Stomach (tissue), 9 donors: ENCODE data around the gene CISD3. TPM values are rescaled to one million over a fixed set of nuclear protein-coding genes. Genes with fewer than 3 reads are reported as not detected.
A peak's percentile ranks its signal among the peaks of the same experiment; 100 is the strongest.

ENCODE experiments used
- DNase-seq, 2 donors: peaks; one replicate each; pipeline versions ENCODE4 v3.0.0 to v3.0.0-alpha.2; 2013 to 2019
- H3K27ac ChIP-seq, 5 donors: fragments of 200-600 bp in 4 of 5; sonication (generic) in 4 of 5; one replicate each; pipeline ENCODE4 v1.5.1; 2013 to 2019; ENCODE audit warnings: mild to moderate bottlenecking in 1 of 5, moderate library complexity in 1 of 5
- H3K27me3 ChIP-seq, 3 donors: fragments of 200-600 bp; sonication (generic); one replicate each; pipeline ENCODE4 v1.5.1; 2017 to 2019; ENCODE audit warnings: mixed run types in 1 of 3
- H3K36me3 ChIP-seq, 4 donors: fragments of 200-600 bp; sonication (generic); 1 replicate in 3 of 4; 2 replicates in 1 of 4; pipeline ENCODE4 v1.5.1; 2016 to 2019
- H3K4me1 ChIP-seq, 4 donors: fragments of 200-600 bp; sonication (generic); one replicate each; pipeline ENCODE4 v1.5.1; 2016 to 2019
- H3K4me3 ChIP-seq, 4 donors: fragments of 200-600 bp; sonication (generic) in 3 of 4; one replicate each; pipeline ENCODE4 v1.5.1; 2016 to 2019; ENCODE audit warnings: mild to moderate bottlenecking in 1 of 4
- H3K9me3 ChIP-seq, 4 donors: fragments of 200-600 bp; sonication (generic); one replicate each; pipeline ENCODE4 v1.5.1; 2016 to 2019
- EP300 ChIP-seq: sonication (generic); formaldehyde crosslinking; IDR thresholded peaks from one replicate; pipeline ENCODE4 v1.6.1; 2017; ENCODE audit warnings: antibody characterized with exemption
- POLR2A ChIP-seq, 4 donors: fragments of 450-650 bp; IDR thresholded peaks; one replicate each; pipeline ENCODE4 v1.6.1; 2016; ENCODE audit warnings: antibody characterized with exemption in 4 of 4, control low read depth in 2 of 4, mild to moderate bottlenecking in 1 of 4, moderate library complexity in 1 of 4
- POLR2AphosphoS5 ChIP-seq, 3 donors: sonication (generic); formaldehyde crosslinking; IDR thresholded peaks; one replicate each; pipeline ENCODE4 v1.6.1; 2016; ENCODE audit warnings: antibody characterized with exemption in 3 of 3
- WGBS, 5 donors: extraction: QIAGEN DNeasy Blood & Tissue Kit in 3 of 5; methylation state at CpG; one replicate each; pipeline versions ENCODE4 v1.1.5 to v1.1.7; 2013 to 2018; 5-methylcytosine and 5-hydroxymethylcytosine counted together
- intact Hi-C: fragments of 100-400 bp; cut with DNase I; formaldehyde crosslinking; loops from one replicate; pipeline ENCODE4 v1.15.1; 2023; ENCODE audit warnings: low total_unique reads
- polyA plus RNA-seq, 3 donors: library from polyadenylated mRNA; stranded (reverse); fragments of 200-250 nt; gene quantifications; one replicate each; pipeline ENCODE4 v1.2.3, GENCODE V29; 2013
- total RNA-seq, 5 donors: library from RNA; depleted of rRNA; stranded (reverse); fragments of >200 nt; gene quantifications; one replicate each; pipeline versions ENCODE4 v1.1.0 to v1.2.3, GENCODE V29; 2014 to 2016
- TF ChIP-seq, protein P1 (sequence below), 7 experiments: fragments of 450-650 bp in 4 of 7; fragments of 200-600 bp in 3 of 7; sonication (generic) in 3 of 7; IDR thresholded peaks; one replicate each; pipeline ENCODE4 v1.5.1; 2016 to 2019; ENCODE audit warnings: antibody characterized with exemption in 7 of 7, control low read depth in 2 of 7, mild to moderate bottlenecking in 1 of 7
- donor health status: healthy with polysubstance abuse.
- donor health status: Bipolar disorder and iron deficiency.
- donor health status: healthy.

The CISD3 gene
- total and polyA plus RNA-seq, 8 donors = 4.0 to 79.9 (median 33.7) TPM

DNA sequence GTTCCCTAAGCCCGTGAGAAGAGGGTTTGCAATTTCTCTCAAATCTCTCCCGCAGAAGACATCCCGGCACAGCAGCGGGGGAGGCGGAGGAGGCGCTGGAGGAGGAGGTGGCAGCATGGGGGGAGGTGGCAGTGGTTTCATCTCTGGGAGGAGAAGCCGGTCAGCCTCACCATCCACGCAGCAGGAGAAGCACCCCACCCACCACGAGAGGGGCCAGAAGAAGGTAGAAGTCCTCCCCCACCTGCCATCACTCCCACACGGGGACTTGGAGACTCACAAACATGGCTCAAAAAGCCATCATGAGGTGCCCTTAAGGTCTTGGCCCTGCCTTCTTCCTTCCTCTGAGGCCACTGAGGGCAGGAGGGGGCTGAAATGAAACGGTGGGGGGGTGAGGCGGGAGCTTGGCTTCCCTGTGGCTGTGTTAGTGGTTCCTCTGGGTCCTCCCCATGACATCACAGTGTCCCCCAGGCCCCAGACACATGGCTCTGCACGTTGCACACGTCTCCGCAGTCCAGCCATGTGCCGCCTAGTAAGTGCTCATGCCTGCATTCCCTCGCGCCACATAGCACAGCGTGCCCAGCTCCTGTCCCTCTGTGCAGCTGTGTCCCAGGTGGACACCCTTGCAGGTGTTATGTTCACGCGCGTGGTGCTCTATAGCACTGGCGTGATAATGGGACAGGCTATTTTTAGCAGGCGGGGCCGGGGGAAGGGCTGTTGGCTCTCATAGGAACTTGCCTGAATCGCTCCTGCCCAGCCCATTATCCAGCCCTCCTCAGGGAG, 18.2 kb upstream of the CISD3 start:
- intact Hi-C loops = no loop called here
- DNase-seq = no peak
- peaks cover 67 to 99% (median 94%) of the 10 kb centered on the region in 4 donors for H3K36me3 ChIP-seq
- WGBS, 5 donors = 68 to 76% (median 74%) methylated on average over 19 to 26 of the region's 26 CpGs
- H3K4me1 ChIP-seq = peaks cover 0 to 58% (median 14%) of the 10 kb centered on the region in 4 donors
- no peak overlapping the region for H3K4me3 ChIP-seq
- no peaks in the 10 kb centered on the region for H3K27me3 ChIP-seq
- TF ChIP-seq POLR2A (IDR thresholded peaks at IDR 0.05) = no peak
- TF ChIP-seq, protein P1, sequence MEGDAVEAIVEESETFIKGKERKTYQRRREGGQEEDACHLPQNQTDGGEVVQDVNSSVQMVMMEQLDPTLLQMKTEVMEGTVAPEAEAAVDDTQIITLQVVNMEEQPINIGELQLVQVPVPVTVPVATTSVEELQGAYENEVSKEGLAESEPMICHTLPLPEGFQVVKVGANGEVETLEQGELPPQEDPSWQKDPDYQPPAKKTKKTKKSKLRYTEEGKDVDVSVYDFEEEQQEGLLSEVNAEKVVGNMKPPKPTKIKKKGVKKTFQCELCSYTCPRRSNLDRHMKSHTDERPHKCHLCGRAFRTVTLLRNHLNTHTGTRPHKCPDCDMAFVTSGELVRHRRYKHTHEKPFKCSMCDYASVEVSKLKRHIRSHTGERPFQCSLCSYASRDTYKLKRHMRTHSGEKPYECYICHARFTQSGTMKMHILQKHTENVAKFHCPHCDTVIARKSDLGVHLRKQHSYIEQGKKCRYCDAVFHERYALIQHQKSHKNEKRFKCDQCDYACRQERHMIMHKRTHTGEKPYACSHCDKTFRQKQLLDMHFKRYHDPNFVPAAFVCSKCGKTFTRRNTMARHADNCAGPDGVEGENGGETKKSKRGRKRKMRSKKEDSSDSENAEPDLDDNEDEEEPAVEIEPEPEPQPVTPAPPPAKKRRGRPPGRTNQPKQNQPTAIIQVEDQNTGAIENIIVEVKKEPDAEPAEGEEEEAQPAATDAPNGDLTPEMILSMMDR (IDR thresholded peaks at IDR 0.05) = no peak
- TF ChIP-seq POLR2AphosphoS5 (IDR thresholded peaks at IDR 0.05) = no peak
- TF ChIP-seq EP300 = no peak
- H3K27ac ChIP-seq = no peak overlapping the region
- H3K9me3 ChIP-seq = no peaks in the 10 kb centered on the region

DNA sequence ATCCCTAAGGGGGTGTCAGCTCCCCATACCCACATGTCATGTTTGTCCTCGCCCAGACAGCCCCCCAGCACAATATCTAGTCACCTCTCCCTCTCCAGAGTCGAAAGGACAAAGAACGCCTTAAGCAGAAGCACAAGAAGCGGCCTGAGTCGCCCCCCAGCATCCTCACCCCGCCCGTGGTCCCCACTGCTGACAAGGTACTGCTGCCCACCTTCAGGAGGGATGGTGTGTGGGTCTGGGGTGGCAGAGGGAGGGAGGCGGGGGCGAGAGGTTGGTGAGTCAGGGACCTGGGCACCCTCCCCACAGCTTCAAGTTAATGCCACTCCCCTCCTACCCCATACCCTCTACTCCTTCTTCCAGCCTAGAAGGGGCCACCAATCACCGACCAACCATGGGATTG, 17.5 kb upstream of the CISD3 start:
- Histone ChIP-seq H3K36me3 (peaks cover 74 to 100% (median 98%) of the 10 kb centered on the region in 4 donors), H3K27me3 (no peaks in the 10 kb centered on the region), H3K4me3 (no peak overlapping the region), H3K27ac (no peak overlapping the region), H3K9me3 (no peaks in the 10 kb centered on the region), H3K4me1 (peaks cover 0 to 53% (median 8%) of the 10 kb centered on the region in 4 donors)
- 93 to 99% (median 96%) methylated on average over 9 to 10 of the region's 10 CpGs for WGBS, 5 donors
- TF ChIP-seq, protein P1 (IDR thresholded peaks at IDR 0.05) = no peak
- TF ChIP-seq POLR2AphosphoS5 (IDR thresholded peaks at IDR 0.05) = no peak
- no peak for DNase-seq
- intact Hi-C loops = no loop called here

DNA sequence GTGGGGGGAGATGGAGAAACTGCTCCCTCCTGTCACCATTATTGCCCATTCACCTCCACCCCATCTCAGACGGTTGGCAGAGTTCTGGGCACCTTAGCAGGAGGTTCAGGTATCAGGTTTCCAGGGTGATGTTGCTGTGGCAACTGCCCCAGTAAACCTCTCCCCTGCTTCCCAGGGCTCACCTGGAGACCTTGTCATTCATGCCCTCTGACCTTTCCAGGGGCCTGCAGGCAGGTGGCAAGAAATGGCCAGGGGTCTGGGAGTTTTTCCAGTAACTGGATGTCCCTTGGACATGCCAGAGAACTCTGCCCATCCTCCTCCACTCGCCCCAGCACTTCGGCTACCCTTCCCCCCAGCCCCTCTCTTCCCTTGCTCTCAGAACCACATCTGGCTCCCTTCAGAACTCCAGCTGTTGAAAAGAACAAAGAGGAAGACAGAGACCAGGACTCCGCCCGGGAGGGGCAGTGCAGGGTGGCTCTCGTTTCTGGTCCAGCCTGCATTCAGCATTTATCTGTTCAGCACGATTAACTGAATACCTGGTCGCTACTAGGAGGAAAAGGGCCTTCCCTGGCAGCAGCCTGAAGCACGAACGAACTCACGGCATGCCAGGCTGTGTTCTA, 16.6 kb upstream of the CISD3 start:
- peaks cover 77 to 100% (median 100%) of the 10 kb centered on the region in 4 donors for H3K36me3 ChIP-seq
- WGBS, 5 donors = 70 to 76% (median 74%) methylated on average over 11 of the region's 11 CpGs
- intact Hi-C loops = no loop called here

DNA sequence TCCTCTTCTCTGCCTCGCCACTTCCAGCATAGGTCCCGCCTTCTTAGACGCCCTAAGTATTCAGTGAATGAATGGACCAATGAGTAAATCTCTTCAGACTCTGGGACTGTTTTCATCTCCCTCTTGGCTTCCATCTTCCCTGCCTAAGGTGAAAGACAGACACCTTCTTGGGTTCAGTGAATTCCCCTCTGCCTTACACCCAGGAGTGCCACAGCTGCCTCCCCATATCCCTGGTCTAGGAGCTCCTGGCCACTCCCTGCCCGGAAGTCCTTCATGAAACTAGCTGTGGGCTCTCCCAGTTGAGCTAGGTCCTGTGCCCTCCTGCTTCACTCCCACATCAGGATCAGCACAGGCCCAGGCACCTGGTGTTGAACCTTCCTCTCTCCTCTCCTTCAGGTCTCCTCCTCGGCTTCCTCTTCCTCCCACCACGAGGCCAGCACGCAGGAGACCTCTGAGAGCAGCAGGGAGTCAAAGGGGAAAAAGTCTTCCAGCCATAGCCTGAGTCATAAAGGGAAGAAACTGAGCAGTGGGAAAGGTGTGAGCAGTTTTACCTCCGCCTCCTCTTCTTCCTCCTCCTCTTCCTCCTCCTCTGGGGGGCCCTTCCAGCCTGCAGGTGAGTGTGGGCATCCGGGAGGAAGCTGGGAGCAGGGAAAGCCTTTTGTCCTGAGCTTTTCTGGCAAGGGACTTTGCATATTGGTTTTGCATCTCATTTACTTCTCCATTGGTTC, 14.8 kb upstream of the CISD3 start:
- peak overlapping the region in 1 of 5 donors; percentile 27 for H3K27ac ChIP-seq
- no peaks in the 10 kb centered on the region for H3K9me3 ChIP-seq
- no peak overlapping the region for H3K4me3 ChIP-seq
- WGBS, 5 donors = 77 to 82% (median 80%) methylated on average over 9 of the region's 9 CpGs
- peaks cover 70 to 100% (median 100%) of the 10 kb centered on the region in 4 donors for H3K36me3 ChIP-seq
- H3K27me3 ChIP-seq = no peaks in the 10 kb centered on the region
- no peak for TF ChIP-seq EP300
- TF ChIP-seq, protein P1 (IDR thresholded peaks at IDR 0.05) = no peak
- no peak for DNase-seq
- intact Hi-C loops = no loop called here
- H3K4me1 ChIP-seq = peaks cover 0 to 44% (median 11%) of the 10 kb centered on the region in 4 donors

More for the DNA sequence above, 16.6 kb upstream of the CISD3 start:
- DNase-seq = no peak
- Histone ChIP-seq H3K27me3 (no peaks in the 10 kb centered on the region), H3K4me1 (peaks cover 0 to 53% (median 2%) of the 10 kb centered on the region in 4 donors), H3K4me3 (no peak overlapping the region), H3K9me3 (no peaks in the 10 kb centered on the region), H3K27ac (no peak overlapping the region)
- TF ChIP-seq POLR2AphosphoS5 (IDR thresholded peaks at IDR 0.05) = no peak
- TF ChIP-seq, protein P1 (IDR thresholded peaks at IDR 0.05) = no peak
- no peak for TF ChIP-seq POLR2A (IDR thresholded peaks at IDR 0.05)
- TF ChIP-seq EP300 = no peak
